Measurements from ENCODE around the gene HSD17B8. TPM values are rescaled to one million over a fixed set of nuclear protein-coding genes. Genes with fewer than 3 reads are reported as not detected.

Gene HSD17B8
- total and polyA plus RNA-seq, 10 of the 15 experiments (the other 5 are each of a cell fraction or from before 2014, with no cell fraction given): 3.1 to 54.3 (median 26.5) TPM

DNA sequence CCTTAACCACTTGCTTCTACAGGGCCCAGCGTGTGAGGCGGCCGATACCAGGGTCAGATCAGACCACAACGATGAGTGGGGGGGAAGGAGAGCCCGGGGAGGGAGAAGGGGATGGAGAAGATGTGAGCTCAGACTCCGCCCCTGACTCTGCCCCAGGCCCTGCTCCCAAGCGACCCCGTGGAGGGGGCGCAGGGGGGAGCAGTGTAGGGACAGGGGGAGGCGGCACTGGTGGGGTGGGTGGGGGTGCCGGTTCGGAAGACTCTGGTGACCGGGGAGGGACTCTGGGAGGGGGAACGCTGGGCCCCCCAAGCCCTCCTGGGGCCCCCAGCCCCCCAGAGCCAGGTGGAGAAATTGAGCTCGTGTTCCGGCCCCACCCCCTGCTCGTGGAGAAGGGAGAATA, 6.7 kb downstream of the HSD17B8 start:
- Histone ChIP-seq H3K4me2 (ENCODE audit: control insufficient read depth, insufficient read depth) (no peak overlapping the region), H2AFZ (ENCODE audit: control insufficient read depth, low read depth, low read length) (no peak overlapping the region), H3K4me3 (no peak overlapping the region), H4K20me1 (ENCODE audit: control insufficient read depth, insufficient read depth) (no peaks in the 10 kb centered on the region; the same call in 1 of the 2 replicates), H3K9ac (ENCODE audit: control insufficient read depth, insufficient read depth, low read length) (no peak overlapping the region), H3K4me1 (ENCODE audit: control insufficient read depth, insufficient read depth, low read length) (peaks cover 12% of the 10 kb centered on the region), H3K36me3 (ENCODE audit: control insufficient read depth in 2 of 2, insufficient read depth in 2 of 2, low read length in 1 of 2) (peaks cover 0 to 5% of the 10 kb centered on the region in 2 experiments; a peak in 2 of 4 replicates), H3K27me3 (replicated peaks in 1 of 2; ENCODE audit: control insufficient read depth in 2 of 2, insufficient read depth in 2 of 2, low read length in 1 of 2) (peaks cover 2 to 3% of the 10 kb centered on the region in 2 experiments; a peak in 3 of 4 replicates), H3K9me3 (replicated peaks; ENCODE audit: control insufficient read depth, insufficient read depth, low read length) (no peaks in the 10 kb centered on the region), H3K27ac (ENCODE audit: control insufficient read depth, insufficient read depth) (no peak overlapping the region), H3K79me2 (ENCODE audit: control insufficient read depth, insufficient read depth, low read length) (peaks cover 3% of the 10 kb centered on the region)
- ChIA-PET CTCF (no interaction called here), POLR2A (interaction anchor here (0.7 kb wide), 1 partner anchor 179 kb away, joined by 4 read pairs; no protein-coding TSS in a partner anchor), RAD21 (ENCODE audit: unreplicated experiment) (no interaction called here), SMC1A (ENCODE audit: uncharacterized antibody, unreplicated experiment) (no interaction called here)
- no peak for FAIRE-seq
- in situ Hi-C loops (cut with MboI): no loop called here
- no peak for ATAC-seq
- WGBS (ENCODE audit: insufficient coverage, insufficient replicate concordance, low lambda C conversion rate, missing lambda C conversion rate): 84% methylated on average over 14 of the region's 17 CpGs
- no TSS peak for BruUV-seq (replicated peaks)
- no peak for TF ChIP-seq RFX5 (IDR thresholded peaks at IDR 0.05; ENCODE audit: low read depth, low read length)
- TF ChIP-seq, protein P1, sequence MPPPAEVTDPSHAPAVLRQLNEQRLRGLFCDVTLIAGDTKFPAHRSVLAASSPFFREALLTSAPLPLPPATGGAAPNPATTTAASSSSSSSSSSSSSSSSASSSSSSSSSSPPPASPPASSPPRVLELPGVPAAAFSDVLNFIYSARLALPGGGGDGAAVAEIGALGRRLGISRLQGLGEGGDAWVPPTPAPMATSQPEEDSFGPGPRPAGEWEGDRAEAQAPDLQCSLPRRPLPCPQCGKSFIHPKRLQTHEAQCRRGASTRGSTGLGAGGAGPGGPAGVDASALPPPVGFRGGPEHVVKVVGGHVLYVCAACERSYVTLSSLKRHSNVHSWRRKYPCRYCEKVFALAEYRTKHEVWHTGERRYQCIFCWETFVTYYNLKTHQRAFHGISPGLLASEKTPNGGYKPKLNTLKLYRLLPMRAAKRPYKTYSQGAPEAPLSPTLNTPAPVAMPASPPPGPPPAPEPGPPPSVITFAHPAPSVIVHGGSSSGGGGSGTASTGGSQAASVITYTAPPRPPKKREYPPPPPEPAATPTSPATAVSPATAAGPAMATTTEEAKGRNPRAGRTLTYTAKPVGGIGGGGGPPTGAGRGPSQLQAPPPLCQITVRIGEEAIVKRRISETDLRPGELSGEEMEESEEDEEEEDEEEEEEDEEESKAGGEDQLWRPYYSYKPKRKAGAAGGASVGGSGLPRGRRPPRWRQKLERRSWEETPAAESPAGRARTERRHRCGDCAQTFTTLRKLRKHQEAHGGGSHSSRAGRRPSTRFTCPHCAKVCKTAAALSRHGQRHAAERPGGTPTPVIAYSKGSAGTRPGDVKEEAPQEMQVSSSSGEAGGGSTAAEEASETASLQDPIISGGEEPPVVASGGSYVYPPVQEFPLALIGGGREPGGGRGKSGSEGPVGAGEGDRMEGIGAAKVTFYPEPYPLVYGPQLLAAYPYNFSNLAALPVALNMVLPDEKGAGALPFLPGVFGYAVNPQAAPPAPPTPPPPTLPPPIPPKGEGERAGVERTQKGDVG (CRISPR knock-in tag; IDR thresholded peaks at IDR 0.05): no peak
- intact Hi-C loops (cut with micrococcal nuclease; ENCODE audit: unreplicated experiment): no loop called here
- DNase-seq (ENCODE audit: low read depth, low spot score): no peak
